Activated CD4-positive, alpha-beta memory T cell treated with anti-CD3 and anti-CD28 coated beads, Interleukin-2, amount 10 ng/mL, durations not matched to agents 7 days and 5 days (primary cell): ENCODE results near the gene RNF168. TPM values are rescaled to one million over a fixed set of nuclear protein-coding genes. Genes with fewer than 3 reads are reported as not detected.
"Not testable (repeated sequence)": the region's sequence is repeated elsewhere in the genome, so short reads cannot be mapped to it uniquely, and the experiment has no call there.

Experiments used
- CTCF ChIA-PET: fragments of 350-600 bp; sonication (Branson Sonifier 250); formaldehyde crosslinking; loops from one replicate; lab custom pipeline; 2021; ENCODE audit warnings: antibody characterized with exemption, inconsistent platforms; lab: Charles Lee
- POLR2A ChIA-PET: fragments of 350-600 bp; sonication (Branson Sonifier 250); formaldehyde crosslinking; loops from one replicate; lab custom pipeline; 2021; ENCODE audit warnings: antibody characterized with exemption; lab: Charles Lee
- DNase-seq: peaks from one replicate; pipeline ENCODE4 v3.0.0-alpha.2; 2020
- H3K27ac Mint-ChIP-seq: one replicate; pipeline ENCODE4 v1.8.0; 2021; ENCODE audit warnings: mild to moderate bottlenecking, mixed read lengths
- H3K27me3 Mint-ChIP-seq: one replicate; pipeline ENCODE4 v1.8.0; 2021; ENCODE audit warnings: mixed read lengths
- H3K36me3 Mint-ChIP-seq: one replicate; pipeline ENCODE4 v1.8.0; 2021; ENCODE audit warnings: low read depth, mixed read lengths
- H3K4me1 Mint-ChIP-seq: one replicate; pipeline ENCODE4 v1.8.0; 2021; ENCODE audit warnings: mixed read lengths
- H3K4me3 Mint-ChIP-seq: one replicate; pipeline ENCODE4 v1.8.0; 2021; ENCODE audit warnings: mild to moderate bottlenecking, mixed read lengths
- H3K9me3 Mint-ChIP-seq: one replicate; pipeline ENCODE4 v1.8.0; 2021; ENCODE audit warnings: mixed read lengths
- total RNA-seq, 2 experiments: library from RNA; stranded (reverse); gene quantifications; one replicate each; pipeline ENCODE4 v1.2.3, GENCODE V29; 2021

The RNF168 gene
- total RNA-seq, 2 experiments from 2014 or later, result 45.0 to 45.6 TPM

GRCh38 chr3:196458063-196458462 lies 45.5 kb downstream of the RNF168 start:
- ChIA-PET POLR2A (no interaction called here), CTCF (interaction anchor here (1.0 kb wide), 2 partner anchors 16 to 65 kb away, joined by 3 to 5 read pairs; no protein-coding TSS in a partner anchor)
- Mint-ChIP-seq H3K9me3 (peaks cover 9% of the 10 kb centered on the region), H3K4me3 (no peak overlapping the region), H3K36me3 (peaks cover 7% of the 10 kb centered on the region), H3K27ac (no peak overlapping the region), H3K4me1 (peaks cover 14% of the 10 kb centered on the region), H3K27me3 (no peaks in the 10 kb centered on the region)
- DNase-seq, result no peak

- peaks cover 14% of the 10 kb centered on the region for H3K4me1 Mint-ChIP-seq
- not testable (repeated sequence) for H3K4me3 Mint-ChIP-seq, H3K9me3 Mint-ChIP-seq, H3K36me3 Mint-ChIP-seq, H3K27ac Mint-ChIP-seq, DNase-seq, H3K27me3 Mint-ChIP-seq
- POLR2A ChIA-PET, result interaction anchor here (0.7 kb wide), 1 partner anchor 330 kb away, joined by 3 read pairs; no protein-coding TSS in a partner anchor
- CTCF ChIA-PET, result interaction anchor here (1.0 kb wide), 2 partner anchors 17 to 65 kb away, joined by 3 to 5 read pairs; no protein-coding TSS in a partner anchor
Observed at GRCh38 chr3:196457470-196457869, 46.1 kb downstream of the RNF168 start.

- no peak for DNase-seq
- H3K9me3 Mint-ChIP-seq, result no peaks in the 10 kb centered on the region
- H3K36me3 Mint-ChIP-seq, result no peaks in the 10 kb centered on the region
- no peaks in the 10 kb centered on the region for H3K27me3 Mint-ChIP-seq
- no peak overlapping the region for H3K4me3 Mint-ChIP-seq
- POLR2A ChIA-PET, result interaction anchor here (0.6 kb wide), 1 partner anchor 209 kb away, joined by 3 read pairs; no protein-coding TSS in a partner anchor
- H3K4me1 Mint-ChIP-seq, result peaks cover 2% of the 10 kb centered on the region
- CTCF ChIA-PET, result interaction anchor here (1.2 kb wide), 1 partner anchor 67 kb away, joined by 4 read pairs; no protein-coding TSS in a partner anchor
- H3K27ac Mint-ChIP-seq, result no peak overlapping the region
Observed at GRCh38 chr3:196454935-196455334, 48.6 kb downstream of the RNF168 start.

GRCh38 chr3:196445391-196445790 lies 58.2 kb downstream of the RNF168 start:
- CTCF ChIA-PET, result interaction anchor here (0.7 kb wide), 1 partner anchor 131 kb away, joined by 3 read pairs; no protein-coding TSS in a partner anchor
- not testable (repeated sequence) for H3K36me3 Mint-ChIP-seq

GRCh38 chr3:196444500-196444894 lies 59.1 kb downstream of the RNF168 start:
- CTCF ChIA-PET, result interaction anchor here (0.7 kb wide), 2 partner anchors 79 to 295 kb away, joined by 3 read pairs; partner anchors contain the start of gene PAK2
- Mint-ChIP-seq H3K27me3 (no peaks in the 10 kb centered on the region), H3K27ac (no peak overlapping the region), H3K4me1 (peaks cover 21% of the 10 kb centered on the region), H3K36me3 (no peaks in the 10 kb centered on the region), H3K9me3 (no peaks in the 10 kb centered on the region), H3K4me3 (no peak overlapping the region)
- POLR2A ChIA-PET, result no interaction called here
- DNase-seq, result no peak

More at GRCh38 chr3:196445391-196445790, 58.2 kb downstream of the RNF168 start:
- DNase-seq, POLR2A ChIA-PET, H3K9me3 Mint-ChIP-seq, H3K27me3 Mint-ChIP-seq, H3K27ac Mint-ChIP-seq, H3K4me3 Mint-ChIP-seq: not testable (repeated sequence)
- H3K4me1 Mint-ChIP-seq, result peaks cover 21% of the 10 kb centered on the region

DNA sequence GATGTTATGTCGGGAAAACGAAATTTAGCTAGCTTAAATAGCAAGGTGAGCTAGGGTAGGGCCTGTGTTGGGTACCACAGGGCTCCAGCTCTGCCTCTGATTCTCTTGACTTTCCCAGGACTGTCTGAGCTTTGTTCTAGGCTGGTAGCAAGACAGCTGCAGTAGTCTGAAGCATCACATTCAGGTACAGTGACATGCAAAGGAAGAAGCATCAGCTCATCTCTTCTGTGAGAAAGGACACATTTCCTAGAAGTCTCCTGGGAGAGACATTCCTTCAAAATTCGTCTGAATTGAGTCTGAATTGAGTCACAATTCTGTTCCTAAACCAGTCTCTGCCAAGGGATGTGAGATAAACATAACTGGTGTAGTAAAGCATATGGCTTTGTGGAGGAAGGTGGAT lies 62.9 kb downstream of the RNF168 start:
- no peak overlapping the region for H3K27ac Mint-ChIP-seq
- H3K36me3 Mint-ChIP-seq, result no peaks in the 10 kb centered on the region
- peaks cover 21% of the 10 kb centered on the region for H3K4me1 Mint-ChIP-seq
- POLR2A ChIA-PET, result interaction anchor here (1.2 to 1.3 kb wide), 2 partner anchors 8 to 122 kb away, joined by 3 to 4 read pairs; partner anchors contain the start of genes DYNLT2B and UBXN7
- H3K4me3 Mint-ChIP-seq, result no peak overlapping the region
- H3K9me3 Mint-ChIP-seq, result no peaks in the 10 kb centered on the region
- CTCF ChIA-PET, result interaction anchor here (1.0 kb wide), 1 partner anchor 187 kb away, joined by 3 read pairs; no protein-coding TSS in a partner anchor
- H3K27me3 Mint-ChIP-seq, result no peaks in the 10 kb centered on the region
- no peak for DNase-seq

DNA sequence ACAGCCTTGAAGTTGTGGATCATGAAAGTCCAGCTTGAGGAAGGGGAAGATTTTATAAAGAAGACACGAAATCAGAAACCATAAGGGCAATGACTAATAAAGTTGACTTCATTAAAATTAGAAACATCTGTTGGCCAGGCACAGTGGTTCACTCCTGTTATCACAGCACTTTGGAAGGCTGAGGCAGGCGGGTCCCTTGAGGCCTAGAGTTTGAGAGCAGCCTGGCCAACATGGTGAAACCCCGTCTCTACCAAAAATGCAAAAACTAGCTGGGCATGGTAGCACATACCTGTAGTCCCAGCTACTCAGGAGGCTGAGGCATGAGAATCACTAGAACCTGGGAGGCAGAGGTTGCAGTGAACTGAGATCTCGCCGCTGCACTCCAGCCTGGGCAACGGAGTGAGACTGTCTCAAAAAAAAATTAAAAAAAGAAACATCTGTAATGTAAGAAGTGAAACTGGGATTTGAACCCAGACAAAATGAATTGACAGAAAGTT lies 63.5 kb downstream of the RNF168 start:
- no peak overlapping the region for H3K4me3 Mint-ChIP-seq
- H3K36me3 Mint-ChIP-seq, result no peaks in the 10 kb centered on the region
- CTCF ChIA-PET, result no interaction called here
- no peaks in the 10 kb centered on the region for H3K9me3 Mint-ChIP-seq
- POLR2A ChIA-PET, result interaction anchor here (1.2 kb wide), 1 partner anchor 122 kb away, joined by 4 read pairs; the partner anchor contains the start of gene DYNLT2B
- H3K4me1 Mint-ChIP-seq, result peaks cover 18% of the 10 kb centered on the region
- H3K27me3 Mint-ChIP-seq, result no peaks in the 10 kb centered on the region
- H3K27ac Mint-ChIP-seq, result no peak overlapping the region
- DNase-seq, result no peak

- no peaks in the 10 kb centered on the region for H3K9me3 Mint-ChIP-seq
- peak; percentile 98 for DNase-seq
- CTCF ChIA-PET, result interaction anchor here (0.7 to 1.6 kb wide), 4 partner anchors 55 to 686 kb away, joined by 3 to 10 read pairs (median 6); no protein-coding TSS in a partner anchor
- no peaks in the 10 kb centered on the region for H3K27me3 Mint-ChIP-seq
- peaks cover 20% of the 10 kb centered on the region for H3K4me1 Mint-ChIP-seq
- POLR2A ChIA-PET, result interaction anchor here (0.6 to 1.8 kb wide), 10 partner anchors 9 to 204 kb away, joined by 3 to 17 read pairs (median 4); partner anchors contain the start of genes DYNLT2B and RNF168
- peak within 1 kb of the TSS; percentile 77 for H3K4me3 Mint-ChIP-seq
- H3K27ac Mint-ChIP-seq, result peak within 1 kb of the TSS; percentile 93
- H3K36me3 Mint-ChIP-seq, result peaks cover 11% of the 10 kb centered on the region
Observed at GRCh38 chr3:196432137-196432879, 71.3 kb downstream of the RNF168 start, which contains the start of gene UBXN7. Gene UBXN7 (minus strand): TSS chr3:196432427. CDS start chr3:196432399, 28 bp downstream.

DNA sequence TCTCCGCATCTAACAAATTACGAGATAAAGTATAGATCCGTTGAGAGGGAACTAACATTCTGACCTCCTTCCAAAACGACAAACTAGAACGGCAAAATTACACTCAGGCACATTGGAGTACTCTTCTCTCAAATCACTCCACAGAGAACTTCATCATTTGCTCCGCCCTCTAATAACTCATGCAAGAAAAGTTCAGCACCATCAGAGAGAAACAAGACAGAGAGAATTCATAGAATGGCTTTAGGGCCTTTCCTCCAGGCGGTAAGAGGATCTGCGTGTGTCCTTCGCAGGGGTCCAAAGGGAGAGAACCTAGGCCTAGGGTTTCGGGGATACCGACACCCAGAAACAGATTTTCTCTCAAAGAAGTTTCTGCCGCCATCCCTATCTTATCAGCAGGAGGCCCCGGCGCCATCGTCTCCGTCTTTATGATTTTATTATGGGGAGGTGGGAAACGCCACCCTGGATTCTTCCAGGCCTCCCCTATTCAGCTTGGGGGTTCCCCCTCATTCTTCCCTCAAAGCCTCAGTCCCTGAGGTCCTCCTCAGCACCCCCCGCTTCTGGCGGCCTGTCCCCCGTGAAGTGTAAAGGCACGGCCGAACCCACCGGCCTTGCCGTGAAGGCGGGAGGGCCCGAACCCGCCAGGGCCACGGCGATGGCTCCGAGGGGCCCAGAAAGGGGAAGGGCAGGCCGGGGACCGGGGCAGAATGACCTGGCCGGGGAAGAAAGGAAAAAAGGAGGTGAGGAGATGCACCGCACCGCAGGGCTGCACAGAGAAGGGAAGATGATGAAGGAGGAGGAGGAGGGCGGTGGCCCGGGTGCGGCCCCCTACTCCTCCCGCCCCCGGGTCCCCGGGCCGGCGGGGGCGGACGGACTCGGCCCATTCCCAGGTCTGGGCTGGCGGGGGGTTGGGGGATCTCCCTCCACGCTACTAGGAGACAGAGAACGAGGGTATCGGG lies 72.1 kb downstream of the RNF168 start:
- peak overlapping the region; percentile 77 for H3K4me3 Mint-ChIP-seq
- H3K36me3 Mint-ChIP-seq, result peaks cover 17% of the 10 kb centered on the region
- DNase-seq, result peak; percentile 36
- POLR2A ChIA-PET, result interaction anchor here (0.6 to 1.8 kb wide), 8 partner anchors 8 to 159 kb away, joined by 3 to 17 read pairs (median 6); partner anchors contain the start of genes DYNLT2B and RNF168
- H3K27ac Mint-ChIP-seq, result peak overlapping the region; percentile 93
- H3K4me1 Mint-ChIP-seq, result peaks cover 20% of the 10 kb centered on the region
- CTCF ChIA-PET, result interaction anchor here (0.6 to 1.6 kb wide), 4 partner anchors 56 to 162 kb away, joined by 3 to 10 read pairs (median 7); no protein-coding TSS in a partner anchor
- H3K9me3 Mint-ChIP-seq, result no peaks in the 10 kb centered on the region
- no peaks in the 10 kb centered on the region for H3K27me3 Mint-ChIP-seq

GRCh38 chr3:196428041-196428440 lies 75.5 kb downstream of the RNF168 start:
- POLR2A ChIA-PET, result no interaction called here
- peaks cover 27% of the 10 kb centered on the region for H3K36me3 Mint-ChIP-seq
- CTCF ChIA-PET, result no interaction called here

DNA sequence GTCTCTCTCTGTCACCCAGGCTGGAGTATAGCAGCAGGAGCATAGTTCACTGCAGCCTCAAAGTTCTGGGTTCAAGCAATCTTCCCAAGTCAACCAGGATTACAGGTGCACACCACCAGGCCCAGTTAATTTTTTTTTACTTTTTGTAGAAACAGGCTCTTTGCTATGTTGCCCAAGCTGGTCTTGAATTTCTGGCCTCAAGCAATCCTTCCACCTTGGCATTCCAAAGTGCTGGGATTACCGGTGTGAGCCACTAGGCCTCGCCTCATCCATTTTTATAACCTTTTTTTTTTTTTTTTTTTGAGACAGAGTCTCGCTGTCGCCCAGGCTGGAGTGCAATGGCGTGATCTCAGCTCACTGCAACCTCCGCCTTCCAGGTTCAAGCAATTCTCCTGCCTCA lies 79.1 kb downstream of the RNF168 start:
- H3K4me3 Mint-ChIP-seq, POLR2A ChIA-PET, H3K4me1 Mint-ChIP-seq, DNase-seq, H3K27ac Mint-ChIP-seq, H3K9me3 Mint-ChIP-seq, H3K27me3 Mint-ChIP-seq, CTCF ChIA-PET: not testable (repeated sequence)
- peaks cover 18% of the 10 kb centered on the region for H3K36me3 Mint-ChIP-seq

More at GRCh38 chr3:196428041-196428440, 75.5 kb downstream of the RNF168 start:
- H3K4me1 Mint-ChIP-seq, result peaks cover 19% of the 10 kb centered on the region
- H3K27ac Mint-ChIP-seq, result no peak overlapping the region
- no peak for DNase-seq
- H3K27me3 Mint-ChIP-seq, result no peaks in the 10 kb centered on the region
- H3K4me3 Mint-ChIP-seq, result no peak overlapping the region
- no peaks in the 10 kb centered on the region for H3K9me3 Mint-ChIP-seq
